ENCODE results near the gene PDE4D. TPM values are rescaled to one million over a fixed set of nuclear protein-coding genes. Genes with fewer than 3 reads are reported as not detected.

Gene PDE4D
- total and polyA plus RNA-seq, 10 of the 15 experiments (the other 5 are each of a cell fraction or from before 2014, with no cell fraction given) = 0.87 to 4.1 (median 2.2) TPM

- CTCF ChIA-PET = no interaction called here
- no peak for FAIRE-seq
These were observed 18.9 kb downstream of the PDE4D start for GRCh38 chr5:59874675-59875074.

GRCh38 chr5:59873113-59873512, 20.4 kb downstream of the PDE4D start:
- ChIA-PET RAD21 (ENCODE audit: unreplicated experiment) (no interaction called here), CTCF (no interaction called here), POLR2A (no interaction called here), SMC1A (ENCODE audit: uncharacterized antibody, unreplicated experiment) (no interaction called here)
- no peaks in the 10 kb centered on the region for H4K20me1 ChIP-seq (ENCODE audit: control insufficient read depth, insufficient read depth)
- no peak overlapping the region for H3K9ac ChIP-seq (ENCODE audit: control insufficient read depth, insufficient read depth, low read length)
- no peak overlapping the region for H3K27ac ChIP-seq (ENCODE audit: control insufficient read depth, insufficient read depth)
- no TSS peak for BruUV-seq (replicated peaks)
- 27% methylated on average over 2 of the region's 2 CpGs for WGBS (ENCODE audit: insufficient coverage, insufficient replicate concordance, low lambda C conversion rate, missing lambda C conversion rate)
- intact Hi-C loops (cut with micrococcal nuclease; ENCODE audit: unreplicated experiment) (no loop called here), in situ Hi-C loops (cut with MboI) (no loop called here)
- no peaks in the 10 kb centered on the region for H3K9me3 ChIP-seq (replicated peaks; ENCODE audit: control insufficient read depth, insufficient read depth, low read length)
- no peaks in the 10 kb centered on the region for H3K4me1 ChIP-seq (ENCODE audit: control insufficient read depth, insufficient read depth, low read length)
- no peak overlapping the region for H2AFZ ChIP-seq (ENCODE audit: control insufficient read depth, low read depth, low read length)
- ATAC-seq (no peak), DNase-seq (ENCODE audit: low read depth, low spot score) (no peak), FAIRE-seq (no peak)
- no peak overlapping the region for H3K4me3 ChIP-seq
- H3K36me3 ChIP-seq (ENCODE audit: control insufficient read depth in 2 of 2, insufficient read depth in 2 of 2, low read length in 1 of 2) = no peaks in the 10 kb centered on the region
- no peak overlapping the region for H3K4me2 ChIP-seq (ENCODE audit: control insufficient read depth, insufficient read depth)
- H3K27me3 ChIP-seq (replicated peaks in 1 of 2; ENCODE audit: control insufficient read depth in 2 of 2, insufficient read depth in 2 of 2, low read length in 1 of 2) = no peaks in the 10 kb centered on the region
- no peaks in the 10 kb centered on the region for H3K79me2 ChIP-seq (ENCODE audit: control insufficient read depth, insufficient read depth, low read length)
- TF ChIP-seq, protein P1, sequence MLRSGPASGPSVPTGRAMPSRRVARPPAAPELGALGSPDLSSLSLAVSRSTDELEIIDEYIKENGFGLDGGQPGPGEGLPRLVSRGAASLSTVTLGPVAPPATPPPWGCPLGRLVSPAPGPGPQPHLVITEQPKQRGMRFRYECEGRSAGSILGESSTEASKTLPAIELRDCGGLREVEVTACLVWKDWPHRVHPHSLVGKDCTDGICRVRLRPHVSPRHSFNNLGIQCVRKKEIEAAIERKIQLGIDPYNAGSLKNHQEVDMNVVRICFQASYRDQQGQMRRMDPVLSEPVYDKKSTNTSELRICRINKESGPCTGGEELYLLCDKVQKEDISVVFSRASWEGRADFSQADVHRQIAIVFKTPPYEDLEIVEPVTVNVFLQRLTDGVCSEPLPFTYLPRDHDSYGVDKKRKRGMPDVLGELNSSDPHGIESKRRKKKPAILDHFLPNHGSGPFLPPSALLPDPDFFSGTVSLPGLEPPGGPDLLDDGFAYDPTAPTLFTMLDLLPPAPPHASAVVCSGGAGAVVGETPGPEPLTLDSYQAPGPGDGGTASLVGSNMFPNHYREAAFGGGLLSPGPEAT (IDR thresholded peaks at IDR 0.05; ENCODE audit: low read depth) = no peak
- TF ChIP-seq, protein P2, sequence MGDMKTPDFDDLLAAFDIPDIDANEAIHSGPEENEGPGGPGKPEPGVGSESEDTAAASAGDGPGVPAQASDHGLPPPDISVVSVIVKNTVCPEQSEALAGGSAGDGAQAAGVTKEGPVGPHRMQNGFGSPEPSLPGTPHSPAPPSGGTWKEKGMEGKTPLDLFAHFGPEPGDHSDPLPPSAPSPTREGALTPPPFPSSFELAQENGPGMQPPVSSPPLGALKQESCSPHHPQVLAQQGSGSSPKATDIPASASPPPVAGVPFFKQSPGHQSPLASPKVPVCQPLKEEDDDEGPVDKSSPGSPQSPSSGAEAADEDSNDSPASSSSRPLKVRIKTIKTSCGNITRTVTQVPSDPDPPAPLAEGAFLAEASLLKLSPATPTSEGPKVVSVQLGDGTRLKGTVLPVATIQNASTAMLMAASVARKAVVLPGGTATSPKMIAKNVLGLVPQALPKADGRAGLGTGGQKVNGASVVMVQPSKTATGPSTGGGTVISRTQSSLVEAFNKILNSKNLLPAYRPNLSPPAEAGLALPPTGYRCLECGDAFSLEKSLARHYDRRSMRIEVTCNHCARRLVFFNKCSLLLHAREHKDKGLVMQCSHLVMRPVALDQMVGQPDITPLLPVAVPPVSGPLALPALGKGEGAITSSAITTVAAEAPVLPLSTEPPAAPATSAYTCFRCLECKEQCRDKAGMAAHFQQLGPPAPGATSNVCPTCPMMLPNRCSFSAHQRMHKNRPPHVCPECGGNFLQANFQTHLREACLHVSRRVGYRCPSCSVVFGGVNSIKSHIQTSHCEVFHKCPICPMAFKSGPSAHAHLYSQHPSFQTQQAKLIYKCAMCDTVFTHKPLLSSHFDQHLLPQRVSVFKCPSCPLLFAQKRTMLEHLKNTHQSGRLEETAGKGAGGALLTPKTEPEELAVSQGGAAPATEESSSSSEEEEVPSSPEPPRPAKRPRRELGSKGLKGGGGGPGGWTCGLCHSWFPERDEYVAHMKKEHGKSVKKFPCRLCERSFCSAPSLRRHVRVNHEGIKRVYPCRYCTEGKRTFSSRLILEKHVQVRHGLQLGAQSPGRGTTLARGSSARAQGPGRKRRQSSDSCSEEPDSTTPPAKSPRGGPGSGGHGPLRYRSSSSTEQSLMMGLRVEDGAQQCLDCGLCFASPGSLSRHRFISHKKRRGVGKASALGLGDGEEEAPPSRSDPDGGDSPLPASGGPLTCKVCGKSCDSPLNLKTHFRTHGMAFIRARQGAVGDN (IDR thresholded peaks at IDR 0.05) = no peak
- TF ChIP-seq IRF3 (IDR thresholded peaks at IDR 0.05) (no peak), MYB (IDR thresholded peaks at IDR 0.05; ENCODE audit: borderline replicate concordance, low read depth, low read length) (no peak)
- TF ChIP-seq, protein P3, sequence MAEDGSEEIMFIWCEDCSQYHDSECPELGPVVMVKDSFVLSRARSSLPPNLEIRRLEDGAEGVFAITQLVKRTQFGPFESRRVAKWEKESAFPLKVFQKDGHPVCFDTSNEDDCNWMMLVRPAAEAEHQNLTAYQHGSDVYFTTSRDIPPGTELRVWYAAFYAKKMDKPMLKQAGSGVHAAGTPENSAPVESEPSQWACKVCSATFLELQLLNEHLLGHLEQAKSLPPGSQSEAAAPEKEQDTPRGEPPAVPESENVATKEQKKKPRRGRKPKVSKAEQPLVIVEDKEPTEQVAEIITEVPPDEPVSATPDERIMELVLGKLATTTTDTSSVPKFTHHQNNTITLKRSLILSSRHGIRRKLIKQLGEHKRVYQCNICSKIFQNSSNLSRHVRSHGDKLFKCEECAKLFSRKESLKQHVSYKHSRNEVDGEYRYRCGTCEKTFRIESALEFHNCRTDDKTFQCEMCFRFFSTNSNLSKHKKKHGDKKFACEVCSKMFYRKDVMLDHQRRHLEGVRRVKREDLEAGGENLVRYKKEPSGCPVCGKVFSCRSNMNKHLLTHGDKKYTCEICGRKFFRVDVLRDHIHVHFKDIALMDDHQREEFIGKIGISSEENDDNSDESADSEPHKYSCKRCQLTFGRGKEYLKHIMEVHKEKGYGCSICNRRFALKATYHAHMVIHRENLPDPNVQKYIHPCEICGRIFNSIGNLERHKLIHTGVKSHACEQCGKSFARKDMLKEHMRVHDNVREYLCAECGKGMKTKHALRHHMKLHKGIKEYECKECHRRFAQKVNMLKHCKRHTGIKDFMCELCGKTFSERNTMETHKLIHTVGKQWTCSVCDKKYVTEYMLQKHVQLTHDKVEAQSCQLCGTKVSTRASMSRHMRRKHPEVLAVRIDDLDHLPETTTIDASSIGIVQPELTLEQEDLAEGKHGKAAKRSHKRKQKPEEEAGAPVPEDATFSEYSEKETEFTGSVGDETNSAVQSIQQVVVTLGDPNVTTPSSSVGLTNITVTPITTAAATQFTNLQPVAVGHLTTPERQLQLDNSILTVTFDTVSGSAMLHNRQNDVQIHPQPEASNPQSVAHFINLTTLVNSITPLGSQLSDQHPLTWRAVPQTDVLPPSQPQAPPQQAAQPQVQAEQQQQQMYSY (CRISPR knock-in tag; IDR thresholded peaks at IDR 0.05) = no peak

More at GRCh38 chr5:59874675-59875074, 18.9 kb downstream of the PDE4D start:
- BruUV-seq (replicated peaks) = no TSS peak
- Histone ChIP-seq H4K20me1 (ENCODE audit: control insufficient read depth, insufficient read depth) (no peaks in the 10 kb centered on the region), H3K4me1 (ENCODE audit: control insufficient read depth, insufficient read depth, low read length) (no peaks in the 10 kb centered on the region), H3K36me3 (ENCODE audit: control insufficient read depth in 2 of 2, insufficient read depth in 2 of 2, low read length in 1 of 2) (no peaks in the 10 kb centered on the region), H3K79me2 (ENCODE audit: control insufficient read depth, insufficient read depth, low read length) (no peaks in the 10 kb centered on the region), H3K27ac (ENCODE audit: control insufficient read depth, insufficient read depth) (no peak overlapping the region), H3K27me3 (replicated peaks in 1 of 2; ENCODE audit: control insufficient read depth in 2 of 2, insufficient read depth in 2 of 2, low read length in 1 of 2) (no peaks in the 10 kb centered on the region), H3K9ac (ENCODE audit: control insufficient read depth, insufficient read depth, low read length) (no peak overlapping the region), H3K4me3 (no peak overlapping the region), H3K9me3 (replicated peaks; ENCODE audit: control insufficient read depth, insufficient read depth, low read length) (no peaks in the 10 kb centered on the region), H2AFZ (ENCODE audit: control insufficient read depth, low read depth, low read length) (no peak overlapping the region), H3K4me2 (ENCODE audit: control insufficient read depth, insufficient read depth) (no peak overlapping the region)
- in situ Hi-C loops (cut with MboI) = no loop called here
- ChIA-PET POLR2A (no interaction called here), RAD21 (ENCODE audit: unreplicated experiment) (no interaction called here), SMC1A (ENCODE audit: uncharacterized antibody, unreplicated experiment) (no interaction called here)
- ATAC-seq (no peak), DNase-seq (ENCODE audit: low read depth, low spot score) (no peak)
- WGBS (ENCODE audit: insufficient coverage, insufficient replicate concordance, low lambda C conversion rate, missing lambda C conversion rate) = 85% methylated on average over 1 of the region's 1 CpG
- TF ChIP-seq SIX5 (IDR thresholded peaks at IDR 0.05; ENCODE audit: low read depth, low read length, severe bottlenecking) (no peak), NRF1 (conservative IDR thresholded peaks at IDR 0.05; ENCODE audit: low read depth, low read length) (no peak)
- intact Hi-C loops (cut with micrococcal nuclease; ENCODE audit: unreplicated experiment) = no loop called here

Data from GM12878 (cell line).